Esophagus squamous epithelium (tissue), 5 donors: ENCODE data around the gene CALU. TPM values are rescaled to one million over a fixed set of nuclear protein-coding genes. Genes with fewer than 3 reads are reported as not detected.
A peak's percentile ranks its signal among the peaks of the same experiment; 100 is the strongest.

Source experiments
- DNase-seq: peaks from one replicate; lab custom pipeline; 2025; lab: John Stamatoyannopoulos, UW
- H3K27ac ChIP-seq, 4 donors: fragments of 200-600 bp; sonication (generic); one replicate each; pipeline ENCODE4 v1.5.1; 2016 to 2019; ENCODE audit warnings: mild to moderate bottlenecking in 1 of 4
- H3K27me3 ChIP-seq, 4 donors: fragments of 200-600 bp; sonication (generic); 1 replicate in 3 of 4; 2 replicates in 1 of 4; pipeline versions ENCODE4 v1.5.1 to v1.6.0; 2017 to 2021; ENCODE audit warnings: antibody characterized with exemption in 1 of 4
- H3K36me3 ChIP-seq, 3 donors: fragments of 200-600 bp; sonication (generic); one replicate each; pipeline ENCODE4 v1.5.1; 2016 to 2019
- H3K4me1 ChIP-seq, 3 donors: fragments of 200-600 bp; sonication (generic); one replicate each; pipeline ENCODE4 v1.5.1; 2017 to 2019
- H3K4me3 ChIP-seq, 4 donors: fragments of 200-600 bp; sonication (generic); 1 replicate in 3 of 4; 2 replicates in 1 of 4; pipeline ENCODE4 v1.5.1; 2016 to 2019; ENCODE audit warnings: mild to moderate bottlenecking in 2 of 4, moderate library complexity in 1 of 4
- H3K9me3 ChIP-seq, 3 donors: fragments of 200-600 bp; sonication (generic); one replicate each; pipeline ENCODE4 v1.5.1; 2016 to 2019
- POLR2A ChIP-seq, 4 donors: fragments of 450-650 bp; IDR thresholded peaks; one replicate each; pipeline ENCODE4 v1.6.1; 2017; ENCODE audit warnings: antibody characterized with exemption in 4 of 4, mild to moderate bottlenecking in 4 of 4, moderate library complexity in 3 of 4
- WGBS, 2 donors: methylation state at CpG; one replicate each; pipeline ENCODE4 v1.1.5; 2018; 5-methylcytosine and 5-hydroxymethylcytosine counted together
- intact Hi-C: fragments of 100-400 bp; cut with DNase I; formaldehyde crosslinking; loops from one replicate; pipeline ENCODE4 v1.15.0; 2022
- total RNA-seq, 4 donors: library from RNA; depleted of rRNA; stranded (reverse); fragments of >200 nt; gene quantifications; one replicate each; pipeline ENCODE4 v1.1.0, GENCODE V29; 2016
- TF ChIP-seq, protein P1 (sequence below), 6 experiments: fragments of 450-650 bp in 4 of 6; fragments of 200-600 bp in 2 of 6; sonication (generic) in 2 of 6; IDR thresholded peaks; one replicate each; pipeline ENCODE4 v1.5.1; 2016 to 2019; ENCODE audit warnings: antibody characterized with exemption in 6 of 6, mild to moderate bottlenecking in 4 of 6, moderate library complexity in 4 of 6
- donor health status: DM: yes; HTN: yes; CAD: no.

The CALU gene
- total RNA-seq, 4 donors from 2014 or later = 23.5 to 66.6 (median 50.8) TPM

DNA sequence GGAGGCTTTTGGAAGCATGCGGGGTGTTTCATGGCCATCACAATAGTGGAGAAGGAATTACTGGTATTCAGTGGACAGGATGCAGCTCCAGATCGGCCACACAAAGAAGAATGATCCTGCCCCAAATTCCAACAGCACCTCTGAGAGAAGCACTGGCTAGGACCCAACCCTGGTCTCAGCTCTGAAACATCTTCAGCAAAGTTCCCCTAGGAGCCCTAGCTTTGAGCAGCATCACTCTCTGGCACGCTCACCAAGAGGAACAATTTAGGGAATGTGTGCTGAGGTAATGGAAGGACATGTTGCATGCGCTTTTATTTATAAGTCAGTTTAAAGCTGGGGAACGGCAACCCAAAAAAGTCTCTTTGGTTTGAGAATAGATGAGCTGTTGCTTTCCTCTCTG is 42.0 kb downstream of the CALU start:
- H3K27me3 ChIP-seq = no peaks in the 10 kb centered on the region
- peaks cover 0 to 16% (median 0%) of the 10 kb centered on the region in 3 donors for H3K4me1 ChIP-seq
- DNase-seq = no peak
- peaks cover 0 to 15% (median 0%) of the 10 kb centered on the region in 3 donors for H3K9me3 ChIP-seq
- TF ChIP-seq, protein P1, sequence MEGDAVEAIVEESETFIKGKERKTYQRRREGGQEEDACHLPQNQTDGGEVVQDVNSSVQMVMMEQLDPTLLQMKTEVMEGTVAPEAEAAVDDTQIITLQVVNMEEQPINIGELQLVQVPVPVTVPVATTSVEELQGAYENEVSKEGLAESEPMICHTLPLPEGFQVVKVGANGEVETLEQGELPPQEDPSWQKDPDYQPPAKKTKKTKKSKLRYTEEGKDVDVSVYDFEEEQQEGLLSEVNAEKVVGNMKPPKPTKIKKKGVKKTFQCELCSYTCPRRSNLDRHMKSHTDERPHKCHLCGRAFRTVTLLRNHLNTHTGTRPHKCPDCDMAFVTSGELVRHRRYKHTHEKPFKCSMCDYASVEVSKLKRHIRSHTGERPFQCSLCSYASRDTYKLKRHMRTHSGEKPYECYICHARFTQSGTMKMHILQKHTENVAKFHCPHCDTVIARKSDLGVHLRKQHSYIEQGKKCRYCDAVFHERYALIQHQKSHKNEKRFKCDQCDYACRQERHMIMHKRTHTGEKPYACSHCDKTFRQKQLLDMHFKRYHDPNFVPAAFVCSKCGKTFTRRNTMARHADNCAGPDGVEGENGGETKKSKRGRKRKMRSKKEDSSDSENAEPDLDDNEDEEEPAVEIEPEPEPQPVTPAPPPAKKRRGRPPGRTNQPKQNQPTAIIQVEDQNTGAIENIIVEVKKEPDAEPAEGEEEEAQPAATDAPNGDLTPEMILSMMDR (IDR thresholded peaks at IDR 0.05) = no peak
- no peak for TF ChIP-seq POLR2A (IDR thresholded peaks at IDR 0.05)
- no peak overlapping the region for H3K4me3 ChIP-seq
- 78 to 81% methylated on average over 4 to 5 of the region's 5 CpGs for WGBS, 2 donors
- intact Hi-C loops = no loop called here
- H3K27ac ChIP-seq = peak overlapping the region in 3 of 4 donors; percentile 44 to 77 (median 71)
- no peaks in the 10 kb centered on the region for H3K36me3 ChIP-seq

- peaks cover 0 to 15% (median 0%) of the 10 kb centered on the region in 3 donors for H3K9me3 ChIP-seq
- H3K27ac ChIP-seq = peak overlapping the region in 3 of 4 donors; percentile 44 to 77 (median 71)
- peaks cover 0 to 16% (median 0%) of the 10 kb centered on the region in 3 donors for H3K4me1 ChIP-seq
- no peak for DNase-seq
- H3K27me3 ChIP-seq = no peaks in the 10 kb centered on the region
- WGBS, 2 donors = 44 to 53% methylated on average over 3 of the region's 3 CpGs
- TF ChIP-seq POLR2A (IDR thresholded peaks at IDR 0.05) = no peak
- TF ChIP-seq, protein P1 (IDR thresholded peaks at IDR 0.05) = no peak
- H3K4me3 ChIP-seq = no peak overlapping the region
- intact Hi-C loops = no loop called here
- no peaks in the 10 kb centered on the region for H3K36me3 ChIP-seq
Observed at GRCh38 chr7:128781851-128782250, 42.7 kb downstream of the CALU start.

GRCh38 chr7:128783143-128783861 is 44.1 kb downstream of the CALU start:
- Histone ChIP-seq H3K27me3 (no peaks in the 10 kb centered on the region), H3K4me3 (no peak overlapping the region), H3K27ac (peak overlapping the region in 3 of 4 donors; percentile 32 to 77 (median 71)), H3K4me1 (peaks cover 0 to 16% (median 0%) of the 10 kb centered on the region in 3 donors), H3K9me3 (peaks cover 0 to 5% (median 0%) of the 10 kb centered on the region in 3 donors), H3K36me3 (no peaks in the 10 kb centered on the region)
- WGBS, 2 donors = 44 to 60% methylated on average over 2 to 8 of the region's 15 CpGs
- DNase-seq = no peak
- no peak for TF ChIP-seq POLR2A (IDR thresholded peaks at IDR 0.05)
- TF ChIP-seq, protein P1 (IDR thresholded peaks at IDR 0.05) = no peak
- intact Hi-C loops = no loop called here

DNA sequence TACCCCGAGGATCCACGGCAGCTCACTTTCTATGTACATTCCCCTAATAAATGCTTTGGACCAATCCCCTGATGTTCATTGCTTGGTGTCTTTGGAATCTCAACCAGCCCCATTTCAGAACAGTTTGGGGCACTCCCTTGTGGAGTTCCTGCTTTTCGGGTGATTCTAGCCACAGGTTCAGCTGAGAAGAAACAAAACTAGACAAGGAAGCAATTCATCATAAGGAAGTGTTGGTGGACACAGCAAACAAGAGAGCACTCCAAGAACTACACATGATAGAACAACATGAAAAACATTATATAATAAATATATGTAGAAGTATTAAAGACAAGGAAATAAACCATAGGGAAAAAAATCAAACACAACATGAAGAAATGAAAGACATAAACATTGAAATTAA is 46.6 kb downstream of the CALU start:
- intact Hi-C loops = no loop called here
- TF ChIP-seq POLR2A (IDR thresholded peaks at IDR 0.05) = no peak
- TF ChIP-seq, protein P1 (IDR thresholded peaks at IDR 0.05) = no peak
- no peak overlapping the region for H3K4me3 ChIP-seq
- WGBS, 2 donors = 76 to 88% methylated on average over 2 to 3 of the region's 3 CpGs
- H3K9me3 ChIP-seq = no peaks in the 10 kb centered on the region
- peaks cover 0 to 24% (median 0%) of the 10 kb centered on the region in 3 donors for H3K4me1 ChIP-seq
- no peak for DNase-seq
- H3K27me3 ChIP-seq = peaks cover 0 to 6% (median 0%) of the 10 kb centered on the region in 4 donors
- H3K36me3 ChIP-seq = no peaks in the 10 kb centered on the region
- H3K27ac ChIP-seq = no peak overlapping the region
